ENCODE data around the gene CEP170B.

DNA sequence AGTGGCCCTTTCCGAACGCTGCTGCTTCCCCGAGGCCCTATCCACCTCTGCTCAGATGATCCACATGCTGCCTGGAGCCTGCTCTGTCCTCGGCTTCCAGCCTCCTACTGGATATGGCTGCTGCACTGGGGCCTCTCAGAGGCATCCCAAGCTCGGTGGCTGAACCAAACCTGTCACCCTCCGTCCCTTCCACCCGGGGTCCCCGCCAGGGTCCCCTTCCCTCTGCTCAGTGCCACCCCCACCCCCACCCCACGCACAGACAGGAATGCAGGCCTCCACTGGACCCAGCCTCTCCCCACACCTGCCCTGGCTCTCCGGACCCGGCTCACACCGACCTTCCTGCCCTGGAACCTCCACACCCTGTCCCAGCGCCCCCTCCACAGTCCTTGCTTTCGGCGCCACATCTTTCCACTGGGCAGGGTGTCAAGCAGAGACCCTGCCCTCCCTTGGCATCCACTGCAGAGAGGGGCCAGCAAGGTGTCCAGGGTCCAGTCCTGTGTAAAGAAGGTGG, 6.1 kb downstream of the CEP170B start:
- TF ChIP-seq POLR2AphosphoS5 (IDR thresholded peaks at IDR 0.05; ENCODE audit: insufficient read depth, low read depth, low read length) (no peak), CTCF (IDR thresholded peaks at IDR 0.05; ENCODE audit: extremely low read depth in 1 of 2, insufficient read depth in 1 of 2, low read depth in 1 of 2, low read length in 2 of 2) (no peak), EZH2 (IDR thresholded peaks at IDR 0.05; ENCODE audit: borderline replicate concordance, low read depth, low read length, severe bottlenecking) (no peak), GATA2 (IDR thresholded peaks at IDR 0.05; ENCODE audit: insufficient read depth, insufficient read length, low read depth, low read length) (no peak)
